Activated naive CD4-positive, alpha-beta T cell treated with anti-CD3 and anti-CD28 coated beads, Interleukin-2, amount 50 U/mL, for 72 hours (primary cell): Measurements from ENCODE around the gene NAV2. TPM values are rescaled to one million over a fixed set of nuclear protein-coding genes. Genes with fewer than 3 reads are reported as not detected.

Experiments used
- ATAC-seq, 2 donors: fragments of 150-1000 bp; cut with Tn5 transposase; 2 replicates each; pipeline ENCODE4 v1.10.0; 2021; ENCODE audit warnings: mild to moderate bottlenecking in 2 of 2, moderate library complexity in 2 of 2
- DNase-seq, 2 donors: peaks; one replicate each; pipeline ENCODE4 v3.0.0; 2021 to 2022; ENCODE audit warnings: low spot score in 2 of 2
- H3K27ac Mint-ChIP-seq, 2 donors: one replicate each; pipeline ENCODE4 v1.8.0; 2022; ENCODE audit warnings: mild to moderate bottlenecking in 2 of 2, mixed read lengths in 2 of 2
- H3K36me3 Mint-ChIP-seq, 2 donors: one replicate each; pipeline ENCODE4 v1.8.0; 2022; ENCODE audit warnings: mixed read lengths in 2 of 2
- H3K9me3 Mint-ChIP-seq, 2 donors: one replicate each; pipeline ENCODE4 v1.8.0; 2022; ENCODE audit warnings: mixed read lengths in 2 of 2
- total RNA-seq, 2 donors: library from RNA; stranded (reverse); gene quantifications; one replicate each; pipeline ENCODE4 v1.2.3, GENCODE V29; 2022

The NAV2 gene
- total RNA-seq, 2 donors from 2014 or later: 0.27 to 0.88 TPM

- DNase-seq (no peak), ATAC-seq (no peak)
- Mint-ChIP-seq H3K36me3 (no peaks in the 10 kb centered on the region), H3K9me3 (no peaks in the 10 kb centered on the region), H3K27ac (no peak overlapping the region)
Observed at GRCh38 chr11:20027556-20028013, 314.9 kb downstream of the NAV2 start.

- Mint-ChIP-seq H3K27ac (no peak overlapping the region), H3K36me3 (no peaks in the 10 kb centered on the region), H3K9me3 (no peaks in the 10 kb centered on the region)
- ATAC-seq (no peak), DNase-seq (no peak)
Observed at GRCh38 chr11:20029193-20029592, 316.6 kb downstream of the NAV2 start.

- H3K36me3 Mint-ChIP-seq: no peaks in the 10 kb centered on the region
- no peak for ATAC-seq
- no peak for DNase-seq
- H3K9me3 Mint-ChIP-seq: no peaks in the 10 kb centered on the region
- no peak overlapping the region for H3K27ac Mint-ChIP-seq
Observed at GRCh38 chr11:20030472-20030871, 317.8 kb downstream of the NAV2 start.

- H3K27ac Mint-ChIP-seq: no peak overlapping the region
- H3K36me3 Mint-ChIP-seq: no peaks in the 10 kb centered on the region
- DNase-seq: no peak
- no peak for ATAC-seq
- H3K9me3 Mint-ChIP-seq: no peaks in the 10 kb centered on the region
Observed at GRCh38 chr11:20031155-20032001, 318.7 kb downstream of the NAV2 start.

- ATAC-seq (no peak), DNase-seq (no peak)
- Mint-ChIP-seq H3K36me3 (no peaks in the 10 kb centered on the region), H3K9me3 (no peaks in the 10 kb centered on the region), H3K27ac (no peak overlapping the region)
Observed at GRCh38 chr11:20032127-20032526, 319.5 kb downstream of the NAV2 start.

- DNase-seq: no peak
- Mint-ChIP-seq H3K9me3 (no peaks in the 10 kb centered on the region), H3K36me3 (no peaks in the 10 kb centered on the region), H3K27ac (no peak overlapping the region)
- ATAC-seq: no peak
Observed at GRCh38 chr11:20032577-20033260, 320.1 kb downstream of the NAV2 start.

GRCh38 chr11:20033806-20034205, 321.2 kb downstream of the NAV2 start:
- H3K9me3 Mint-ChIP-seq: no peaks in the 10 kb centered on the region
- no peaks in the 10 kb centered on the region for H3K36me3 Mint-ChIP-seq
- H3K27ac Mint-ChIP-seq: no peak overlapping the region
- no peak for DNase-seq
- no peak for ATAC-seq

GRCh38 chr11:20034941-20035340, 322.3 kb downstream of the NAV2 start:
- no peaks in the 10 kb centered on the region for H3K9me3 Mint-ChIP-seq
- H3K27ac Mint-ChIP-seq: no peak overlapping the region
- no peak for DNase-seq
- ATAC-seq: no peak
- no peaks in the 10 kb centered on the region for H3K36me3 Mint-ChIP-seq

- H3K27ac Mint-ChIP-seq: no peak overlapping the region
- no peaks in the 10 kb centered on the region for H3K36me3 Mint-ChIP-seq
- DNase-seq: no peak
- H3K9me3 Mint-ChIP-seq: no peaks in the 10 kb centered on the region
- no peak for ATAC-seq
Observed at GRCh38 chr11:20035375-20035700, 322.7 kb downstream of the NAV2 start.

GRCh38 chr11:20035701-20036601, 323.3 kb downstream of the NAV2 start:
- no peak for ATAC-seq
- DNase-seq: no peak
- Mint-ChIP-seq H3K36me3 (no peaks in the 10 kb centered on the region), H3K9me3 (no peaks in the 10 kb centered on the region), H3K27ac (no peak overlapping the region)

- Mint-ChIP-seq H3K27ac (no peak overlapping the region), H3K36me3 (no peaks in the 10 kb centered on the region), H3K9me3 (no peaks in the 10 kb centered on the region)
- ATAC-seq (no peak), DNase-seq (no peak)
Observed at GRCh38 chr11:20036626-20037335, 324.1 kb downstream of the NAV2 start.

- Mint-ChIP-seq H3K9me3 (no peaks in the 10 kb centered on the region), H3K36me3 (no peaks in the 10 kb centered on the region), H3K27ac (no peak overlapping the region)
- no peak for DNase-seq
- peak in 1 of 2 donors; percentile 92 for ATAC-seq
Observed at GRCh38 chr11:20037396-20038153, 324.9 kb downstream of the NAV2 start.

GRCh38 chr11:20038412-20038811, 325.8 kb downstream of the NAV2 start:
- DNase-seq (no peak), ATAC-seq (no peak)
- H3K27ac Mint-ChIP-seq: no peak overlapping the region
- H3K9me3 Mint-ChIP-seq: no peaks in the 10 kb centered on the region
- H3K36me3 Mint-ChIP-seq: no peaks in the 10 kb centered on the region

- ATAC-seq: no peak
- H3K36me3 Mint-ChIP-seq: no peaks in the 10 kb centered on the region
- H3K9me3 Mint-ChIP-seq: no peaks in the 10 kb centered on the region
- H3K27ac Mint-ChIP-seq: no peak overlapping the region
- DNase-seq: no peak
Observed at GRCh38 chr11:20038972-20039371, 326.3 kb downstream of the NAV2 start.

GRCh38 chr11:20041499-20041898, 328.9 kb downstream of the NAV2 start:
- no peak overlapping the region for H3K27ac Mint-ChIP-seq
- ATAC-seq (no peak), DNase-seq (no peak)
- no peaks in the 10 kb centered on the region for H3K9me3 Mint-ChIP-seq
- H3K36me3 Mint-ChIP-seq: no peaks in the 10 kb centered on the region
